GM21381 (cell line): ENCODE results near the gene GPR152.
"Not testable (repeated sequence)": the region's sequence is repeated elsewhere in the genome, so short reads cannot be mapped to it uniquely, and the experiment has no call there.

ENCODE experiments used
- ATAC-seq: cut with Tn5 transposase; IDR thresholded peaks from one replicate; pipeline ENCODE4 v1.9.1; 2021; ENCODE audit warnings: mild to moderate bottlenecking, moderate library complexity; ENCODE audit not compliant: unreplicated experiment

Gene GPR152

DNA sequence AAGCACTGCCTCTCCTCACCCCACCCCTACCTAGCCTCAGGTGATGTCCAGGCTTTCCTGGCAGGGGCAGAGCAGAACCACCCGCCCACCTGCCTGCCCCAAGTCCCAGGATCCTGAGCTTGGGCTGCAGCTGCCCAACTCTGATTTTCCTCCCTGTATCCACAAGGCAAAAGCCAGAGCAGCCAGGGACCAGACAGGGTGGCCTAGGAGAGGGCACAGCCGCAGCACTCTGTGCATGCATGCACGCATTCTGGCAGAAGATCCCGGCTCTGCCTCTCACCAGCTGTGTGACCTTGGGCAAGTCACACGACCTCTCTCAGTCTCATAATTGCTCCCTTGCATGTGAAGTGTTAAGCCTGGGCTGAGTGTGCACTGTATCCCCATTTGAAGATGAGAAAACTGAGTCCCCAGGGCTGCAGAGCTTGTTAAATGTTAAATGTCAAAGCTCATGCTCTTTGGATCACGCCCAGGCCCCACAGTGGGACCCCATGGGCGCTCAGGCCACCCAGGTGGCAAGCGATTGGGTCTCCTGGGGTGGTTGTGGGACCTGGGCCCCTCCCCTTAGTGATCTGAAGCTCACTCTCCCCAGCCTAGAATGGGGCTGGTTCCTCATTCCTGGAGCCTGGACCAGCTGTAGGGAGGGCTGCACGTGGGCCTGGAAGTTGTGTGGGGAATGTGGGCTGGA, 39.9 kb downstream of the GPR152 start:
- no peak for ATAC-seq

GRCh38 chr11:67411785-67412152, 40.8 kb downstream of the GPR152 start:
- ATAC-seq, result no peak

- no peak for ATAC-seq
These were observed 41.3 kb downstream of the GPR152 start for GRCh38 chr11:67410984-67411784.

DNA sequence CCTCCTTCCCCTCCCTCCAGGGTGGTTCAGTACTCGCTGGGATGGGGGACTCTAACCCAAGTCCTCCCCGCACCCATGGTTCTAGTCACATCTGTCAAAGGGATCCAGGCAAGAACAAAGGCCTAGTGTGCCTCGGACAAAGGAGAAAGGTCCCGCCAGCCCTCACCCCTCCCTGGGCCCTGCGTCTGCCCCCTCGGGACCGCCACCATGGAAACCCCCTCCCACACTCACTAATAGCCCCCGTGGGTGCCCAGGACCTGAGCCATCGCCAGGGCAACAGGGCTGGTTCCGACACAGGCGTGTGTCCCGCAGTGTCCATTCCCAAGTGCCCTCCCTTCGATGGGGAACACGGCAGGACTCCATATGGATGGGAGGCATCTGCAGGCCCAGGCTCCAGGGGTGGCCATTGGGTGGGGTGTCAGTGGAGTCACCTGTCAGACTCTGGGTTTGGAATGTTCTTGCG, 42.1 kb downstream of the GPR152 start:
- ATAC-seq, result no peak

DNA sequence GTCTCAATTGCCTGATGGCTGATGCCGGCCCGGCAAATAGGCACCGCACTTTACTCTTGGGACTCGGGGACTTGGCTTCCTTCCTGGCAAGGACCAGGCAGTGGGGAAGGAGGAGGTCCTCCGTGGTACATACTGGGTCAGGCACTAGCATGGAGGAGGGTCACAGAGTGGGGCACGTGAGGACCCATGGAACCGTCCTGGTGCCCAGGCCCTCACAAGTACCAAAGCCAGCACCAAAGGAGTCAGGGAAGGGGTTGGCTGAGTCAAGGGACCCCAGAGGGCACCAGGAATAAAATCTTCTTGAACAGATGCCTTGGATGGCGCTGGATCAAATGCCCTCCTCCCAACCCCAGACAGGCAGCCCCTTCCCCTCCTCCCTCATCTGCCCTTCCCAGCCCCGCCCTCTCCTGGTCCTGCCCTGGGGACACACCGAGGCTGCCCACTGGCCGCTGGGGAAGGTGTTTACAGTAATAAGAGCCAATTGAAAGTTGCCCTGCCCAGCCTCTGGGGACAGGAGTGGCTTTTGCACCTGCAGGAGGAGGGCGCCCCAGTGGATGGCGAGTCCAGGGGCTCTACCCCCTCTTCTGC, 42.7 kb downstream of the GPR152 start:
- ATAC-seq, result no peak

- peak; percentile 47 for ATAC-seq
These were observed 43.3 kb downstream of the GPR152 start for GRCh38 chr11:67409261-67409666.

- ATAC-seq, result peak; percentile 4
These were observed 43.9 kb downstream of the GPR152 start for GRCh38 chr11:67408437-67409200.

GRCh38 chr11:67407688-67408163, 44.8 kb downstream of the GPR152 start:
- ATAC-seq, result no peak

DNA sequence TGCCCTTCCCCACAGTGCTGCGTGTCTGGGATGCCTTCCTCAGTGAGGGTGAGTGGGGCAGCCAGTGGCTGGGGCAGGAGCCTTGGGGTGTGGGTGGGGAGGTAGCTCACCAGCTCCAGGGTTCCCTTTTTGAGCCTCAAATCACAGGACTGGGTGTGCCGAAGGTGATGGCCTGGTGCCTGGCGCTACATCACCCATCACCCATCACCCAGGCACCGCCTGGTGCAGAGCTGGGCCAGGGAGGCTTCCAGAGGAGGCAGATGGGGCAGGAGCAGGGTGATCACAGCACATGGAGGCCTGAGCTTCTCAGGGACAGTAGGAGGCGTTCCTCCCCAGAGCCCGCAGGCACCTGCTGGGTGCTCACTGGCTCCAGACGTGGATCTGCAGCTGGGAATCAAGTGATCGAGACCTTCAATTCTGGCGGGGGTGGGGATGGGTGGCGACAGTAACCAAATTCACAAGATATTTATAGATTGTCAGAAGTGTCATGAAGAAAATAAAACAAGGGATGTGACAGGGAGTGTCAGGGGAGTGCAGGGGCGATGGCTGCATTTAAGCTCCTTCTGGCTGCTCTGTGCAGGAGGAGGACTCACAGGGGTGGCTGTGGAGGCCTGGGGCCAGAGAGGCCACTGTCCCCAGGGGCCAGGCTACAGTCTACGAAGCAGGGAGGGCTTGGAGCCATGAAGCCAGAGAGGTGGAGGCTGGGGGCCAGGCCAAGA, 45.4 kb downstream of the GPR152 start:
- ATAC-seq, result no peak

- no peak for ATAC-seq
These were observed 46.0 kb downstream of the GPR152 start for GRCh38 chr11:67406420-67406968.

DNA sequence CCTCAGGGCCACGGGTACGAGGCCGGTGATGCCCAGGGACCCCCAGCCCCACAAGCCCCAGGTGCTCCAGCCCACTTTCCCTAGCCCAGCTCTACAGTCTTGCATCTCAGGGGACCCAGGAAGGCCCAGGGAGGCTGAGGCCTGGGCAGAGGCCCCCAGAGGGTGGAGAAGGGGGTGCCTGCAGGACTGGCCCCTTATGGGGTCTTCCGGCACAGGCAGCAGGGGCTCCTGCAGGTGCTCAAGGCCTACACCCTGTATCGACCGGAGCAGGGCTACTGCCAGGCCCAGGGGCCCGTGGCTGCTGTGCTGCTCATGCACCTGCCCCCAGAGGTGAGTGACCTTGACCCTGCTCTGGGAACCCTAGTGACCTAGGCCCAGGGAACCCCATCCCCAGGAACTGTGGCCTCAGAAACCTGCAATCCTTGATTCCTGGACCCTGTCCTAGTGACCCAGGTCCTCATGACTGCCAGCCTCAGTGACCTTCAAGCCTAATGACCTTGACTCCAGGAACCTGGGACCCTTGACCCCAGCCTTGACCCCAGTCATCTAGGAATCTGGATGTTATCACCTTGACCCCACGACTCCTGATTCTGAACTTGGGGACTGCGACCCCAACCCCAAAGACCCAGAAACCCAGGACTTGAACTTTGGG, 46.7 kb downstream of the GPR152 start:
- ATAC-seq, result no peak

DNA sequence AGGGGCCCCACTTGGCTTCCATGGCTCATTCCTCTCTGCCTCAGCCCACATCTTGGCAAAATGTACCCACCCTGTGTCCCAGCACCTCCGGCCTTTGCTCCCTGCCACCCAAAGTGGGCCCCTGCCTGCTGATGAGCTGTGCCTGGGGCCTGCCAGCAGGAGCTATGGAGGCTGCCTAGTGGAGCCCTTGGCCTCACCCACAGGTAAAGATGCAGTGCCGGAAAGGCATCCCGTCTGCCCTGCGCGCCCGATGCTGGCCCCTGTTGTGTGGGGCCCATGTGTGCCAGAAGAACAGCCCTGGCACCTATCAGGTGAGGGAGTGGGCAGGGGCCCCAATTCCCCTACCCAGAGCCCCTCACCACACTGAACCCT, 47.3 kb downstream of the GPR152 start:
- no peak for ATAC-seq

DNA sequence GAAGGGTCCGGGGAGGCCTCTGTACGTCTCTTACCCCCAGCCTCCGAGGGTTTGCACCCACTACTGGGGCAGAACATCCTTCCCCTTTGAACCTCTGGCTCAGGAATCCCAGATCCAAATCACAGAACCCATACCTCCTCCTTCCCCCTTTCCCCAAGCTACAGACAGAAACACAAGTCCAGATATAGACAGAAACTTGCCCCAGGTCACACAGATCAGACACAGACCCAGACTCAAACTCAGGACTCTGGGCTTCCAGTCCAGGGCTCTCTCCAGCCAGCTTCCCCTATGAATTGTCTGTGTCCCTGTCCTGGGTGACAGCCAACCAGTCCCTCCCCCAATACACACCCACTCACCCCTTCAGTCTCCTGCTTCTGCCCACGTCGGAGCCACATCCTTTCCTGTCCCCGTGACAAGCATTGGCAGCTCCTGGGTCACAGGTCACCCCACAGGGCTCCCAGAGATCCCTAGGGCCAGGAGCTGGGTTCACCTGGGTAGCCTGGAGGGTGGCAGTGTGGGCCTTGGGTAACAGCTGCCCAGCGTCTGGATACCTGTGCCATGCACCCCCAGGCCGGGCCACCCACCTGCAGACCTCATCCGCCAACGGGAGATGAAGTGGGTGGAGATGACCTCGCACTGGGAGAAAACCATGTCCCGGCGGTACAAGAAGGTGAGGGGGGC, 47.9 kb downstream of the GPR152 start:
- no peak for ATAC-seq

DNA sequence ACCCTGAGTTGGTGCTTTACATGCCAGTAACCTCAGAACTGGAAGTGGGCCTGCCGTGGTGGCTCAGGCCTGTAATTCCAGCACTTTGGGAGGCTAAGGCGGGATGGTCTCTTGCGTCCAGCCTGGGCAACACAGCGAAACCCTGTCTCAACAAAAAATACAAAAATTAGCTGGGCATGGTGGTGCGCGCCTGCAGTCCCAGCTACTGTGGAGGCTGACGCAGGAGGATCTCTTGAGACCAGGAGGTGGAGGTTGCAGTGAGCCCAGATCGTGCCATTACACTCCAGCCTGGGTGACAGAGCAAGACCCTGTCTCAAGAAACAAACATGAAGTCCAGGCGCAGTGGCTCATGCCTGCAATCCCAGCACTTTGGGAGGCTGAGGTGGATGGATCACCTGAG, 49.4 kb downstream of the GPR152 start:
- ATAC-seq, result not testable (repeated sequence)

DNA sequence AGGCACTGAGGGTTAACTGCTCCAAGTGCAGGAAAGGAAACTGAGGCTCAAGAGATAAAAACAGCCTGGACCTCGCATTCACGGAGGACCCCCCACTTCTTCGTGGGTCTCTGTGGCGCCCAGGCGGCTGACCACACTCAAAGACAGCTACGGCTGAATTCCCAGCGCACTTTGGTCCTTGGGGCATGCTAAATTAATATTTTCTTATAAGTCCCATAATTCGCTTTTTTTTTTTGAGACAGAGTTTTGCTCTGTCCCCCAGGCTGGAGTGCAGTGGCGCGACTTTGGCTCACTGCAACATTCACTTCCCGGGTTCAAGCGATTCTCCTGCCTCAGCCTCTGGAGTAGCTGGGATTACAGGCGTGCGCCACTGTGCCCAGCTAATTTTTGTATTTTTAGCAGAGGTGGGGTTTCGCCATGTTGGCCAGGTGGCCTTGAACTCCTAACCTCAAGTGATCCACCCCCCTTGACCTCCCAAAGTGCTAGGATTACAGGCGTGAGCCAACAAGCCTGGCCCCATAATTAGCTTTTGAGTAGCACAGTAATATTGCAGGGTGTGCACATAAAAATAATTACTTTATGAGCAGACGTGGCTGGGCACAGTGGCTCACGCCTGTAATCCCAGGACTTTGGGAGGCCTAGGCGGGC, 50.2 kb downstream of the GPR152 start:
- not testable (repeated sequence) for ATAC-seq

DNA sequence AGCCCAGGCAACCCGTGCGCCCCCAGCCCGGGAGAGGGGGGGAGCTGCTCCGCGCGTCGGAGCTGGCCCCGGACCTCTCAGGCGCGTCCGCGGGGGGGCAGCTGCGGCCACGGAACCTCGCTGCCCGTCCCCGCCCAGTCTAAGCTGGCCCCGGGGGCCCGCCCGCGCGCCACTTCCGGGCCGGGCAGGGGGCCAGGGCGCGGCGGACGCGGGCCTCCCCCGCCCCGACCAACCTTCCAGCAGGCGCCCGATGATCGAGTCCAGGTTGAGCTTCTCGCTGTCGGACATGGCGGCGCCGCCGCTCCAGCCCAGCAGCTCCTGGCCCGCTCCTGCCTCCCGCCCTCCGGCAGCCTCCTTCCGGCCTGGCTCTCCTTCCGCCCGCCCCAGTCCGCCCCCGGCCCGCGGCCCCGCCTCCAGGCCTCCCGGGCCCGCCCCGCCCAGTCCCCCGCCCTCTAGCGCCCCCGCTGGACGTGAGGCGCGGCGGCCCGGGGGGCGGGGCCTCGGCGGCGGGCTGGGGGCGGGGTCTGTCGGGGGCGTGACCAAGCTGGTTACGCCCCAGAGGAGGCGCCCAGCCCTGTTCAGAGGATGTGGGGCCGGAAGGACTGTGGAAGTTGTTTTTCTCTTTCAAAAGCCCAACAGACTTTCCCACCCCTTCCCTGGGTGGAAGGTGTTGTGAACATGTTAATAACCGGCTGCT, 50.9 kb downstream of the GPR152 start, which contains the start of gene PPP1CA:
PPP1CA (minus strand) TSS at position 364 of the 697 bp plus-strand sequence; CDS start at position 288, 76 bp downstream.
- peak; percentile 54 for ATAC-seq
